Occipital lobe (tissue), 2 donors: ENCODE data around the gene MRTFA. TPM values are rescaled to one million over a fixed set of nuclear protein-coding genes. Genes with fewer than 3 reads are reported as not detected.
"Not testable (repeated sequence)": the region's sequence is repeated elsewhere in the genome, so short reads cannot be mapped to it uniquely, and the experiment has no call there.

Experiments used
- DNase-seq: peaks from one replicate; lab custom pipeline; 2025; lab: John Stamatoyannopoulos, UW
- total RNA-seq: library from RNA; depleted of rRNA; stranded (reverse); fragments of >200 nt; gene quantifications from one replicate; pipeline ENCODE4 v1.2.3, GENCODE V29; 2014

The MRTFA gene
- 33.4 TPM for total RNA-seq

- peak; percentile 100 for DNase-seq
These were observed at the start of gene MRTFA for GRCh38 chr22:40636380-40637182. Gene MRTFA, minus strand, starts transcription at chr22:40636719.

GRCh38 chr22:40685406-40685805 lies 48.9 kb upstream of the MRTFA start:
- no peak for DNase-seq

GRCh38 chr22:40684728-40685127 lies 48.2 kb upstream of the MRTFA start:
- no peak for DNase-seq

GRCh38 chr22:40681451-40681850 lies 44.9 kb upstream of the MRTFA start:
- DNase-seq, result no peak

- no peak for DNase-seq
These were observed 44.3 kb upstream of the MRTFA start for GRCh38 chr22:40680819-40681183.

- DNase-seq, result peak; percentile 20
These were observed 43.7 kb upstream of the MRTFA start for GRCh38 chr22:40679964-40680818.

GRCh38 chr22:40679249-40679963 lies 42.9 kb upstream of the MRTFA start, which contains the start of gene MCHR1:
Gene MCHR1, plus strand, starts transcription at chr22:40679484. Its CDS starts 169 bp downstream, at chr22:40679653.
- no peak for DNase-seq

GRCh38 chr22:40678493-40679248 lies 42.2 kb upstream of the MRTFA start:
- DNase-seq, result no peak

GRCh38 chr22:40676644-40677043 lies 40.1 kb upstream of the MRTFA start:
- DNase-seq, result no peak

GRCh38 chr22:40676166-40676565 lies 39.6 kb upstream of the MRTFA start:
- DNase-seq, result not testable (repeated sequence)

- no peak for DNase-seq
These were observed 37.8 kb upstream of the MRTFA start for GRCh38 chr22:40674274-40674673.

GRCh38 chr22:40673017-40673416 lies 36.5 kb upstream of the MRTFA start:
- no peak for DNase-seq

GRCh38 chr22:40671796-40672360 lies 35.4 kb upstream of the MRTFA start:
- DNase-seq, result no peak

GRCh38 chr22:40671369-40671768 lies 34.9 kb upstream of the MRTFA start:
- DNase-seq, result no peak

GRCh38 chr22:40670058-40670457 lies 33.5 kb upstream of the MRTFA start:
- no peak for DNase-seq

- no peak for DNase-seq
These were observed 32.3 kb upstream of the MRTFA start for GRCh38 chr22:40668611-40669411.

GRCh38 chr22:40666151-40666848 lies 29.8 kb upstream of the MRTFA start:
- no peak for DNase-seq

- peak; percentile 43 for DNase-seq
These were observed 28.8 kb upstream of the MRTFA start for GRCh38 chr22:40665312-40665711.

- DNase-seq, result no peak
These were observed 25.2 kb upstream of the MRTFA start for GRCh38 chr22:40661671-40662070.
